Measurements from ENCODE around the gene KCNK15. TPM values are rescaled to one million over a fixed set of nuclear protein-coding genes. Genes with fewer than 3 reads are reported as not detected.

The KCNK15 gene
- total and polyA plus RNA-seq, 4 donors: 0.08 to 0.11 (median 0.08) TPM; not detected in 1

GRCh38 chr20:44723391-44723790 lies 22.3 kb upstream of the KCNK15 start:
- H3K4me3 ChIP-seq (ENCODE audit: low read depth in 1 of 3, low read length in 3 of 3): no peak overlapping the region
- WGBS: 79% methylated on average over 7 of the region's 7 CpGs
- TF ChIP-seq HNF4A (conservative IDR thresholded peaks at IDR 0.05) (no peak), FOXA1 (IDR thresholded peaks at IDR 0.05) (no peak), HNF4G (IDR thresholded peaks at IDR 0.05) (no peak), ATF3 (IDR thresholded peaks at IDR 0.05) (no peak), JUND (IDR thresholded peaks at IDR 0.05) (no peak), RAD21 (IDR thresholded peaks at IDR 0.05) (no peak), MAX (IDR thresholded peaks at IDR 0.05) (no peak), CTCF (IDR thresholded peaks at IDR 0.05; ENCODE audit: low read depth, low read length, missing input control) (no peak), SP1 (IDR thresholded peaks at IDR 0.05) (no peak), FOXA2 (IDR thresholded peaks at IDR 0.05) (no peak), NR2F2 (IDR thresholded peaks at IDR 0.05) (no peak), RXRA (IDR thresholded peaks at IDR 0.05) (no peak), REST (IDR thresholded peaks at IDR 0.05) (no peak), GABPA (IDR thresholded peaks at IDR 0.05 in 1 of 2, conservative IDR thresholded peaks at IDR 0.05 in 1 of 2) (no peak), YY1 (IDR thresholded peaks at IDR 0.05) (no peak), TAF1 (conservative IDR thresholded peaks at IDR 0.05) (no peak), ZBTB33 (IDR thresholded peaks at IDR 0.05) (no peak), EGR1 (IDR thresholded peaks at IDR 0.05; ENCODE audit: low read depth in 2 of 2) (no peak)
- H3K36me3 ChIP-seq (ENCODE audit: control insufficient read depth in 4 of 4, insufficient read depth in 3 of 4, low read depth in 1 of 4, low read length in 3 of 4): no peaks in the 10 kb centered on the region
- no peak overlapping the region for H3K27ac ChIP-seq (ENCODE audit: low read depth in 1 of 2, low read length in 2 of 2)
- no peaks in the 10 kb centered on the region for H3K9me3 ChIP-seq (ENCODE audit: control insufficient read depth in 4 of 4, low read length in 3 of 4)
- H3K27me3 ChIP-seq (ENCODE audit: control insufficient read depth in 4 of 4, insufficient read depth in 4 of 4, low read length in 3 of 4): peaks cover 0 to 2% (median 0%) of the 10 kb centered on the region in 4 donors
- H3K9ac ChIP-seq (ENCODE audit: low read depth in 1 of 2, low read length in 2 of 2): no peak overlapping the region
- DNase-seq (ENCODE audit: low spot score): no peak
- no peaks in the 10 kb centered on the region for H3K4me1 ChIP-seq (ENCODE audit: control insufficient read depth in 4 of 4, insufficient read depth in 4 of 4, low read length in 3 of 4)
